ENCODE data around the gene CCDC117. TPM values are rescaled to one million over a fixed set of nuclear protein-coding genes. Genes with fewer than 3 reads are reported as not detected.
"Not testable (repeated sequence)": the region's sequence is repeated elsewhere in the genome, so short reads cannot be mapped to it uniquely, and the experiment has no call there.

Gene CCDC117
- total RNA-seq, 1 experiment from 2014 or later, result 7.1 TPM

- no peak for ATAC-seq
- peaks cover 7% of the 10 kb centered on the region for H3K4me1 ChIP-seq (ENCODE audit: insufficient read depth, low read length)
- TF ChIP-seq EZH2phosphoT487 (IDR thresholded peaks at IDR 0.05; ENCODE audit: borderline replicate concordance, low read length) (no peak), EZH2 (IDR thresholded peaks at IDR 0.05; ENCODE audit: low read length, unreplicated experiment) (no peak), CTCF (conservative IDR thresholded peaks at IDR 0.05; ENCODE audit: low read depth, low read length) (no peak)
- peak overlapping the region; percentile 81 for H3K4me3 ChIP-seq (ENCODE audit: low read length)
- H3K27ac ChIP-seq (ENCODE audit: low read length), result peak overlapping the region; percentile 66
- H3K9me2 ChIP-seq (replicated peaks; ENCODE audit: low read length), result no peaks in the 10 kb centered on the region
- H3K36me3 ChIP-seq (ENCODE audit: low read depth, low read length), result no peaks in the 10 kb centered on the region; the same call in 1 of the 2 replicates
- BruUV-seq (replicated peaks), result no TSS peak
- H3K9me3 ChIP-seq (ENCODE audit: low read length), result no peaks in the 10 kb centered on the region
- intact Hi-C loops (cut with micrococcal nuclease), result loop anchor here (2.0 kb wide), 1 partner anchor 32 kb away; no protein-coding TSS in a partner anchor
- H3K79me2 ChIP-seq (ENCODE audit: low read length), result peaks cover 50% of the 10 kb centered on the region
- no peaks in the 10 kb centered on the region for H3F3A ChIP-seq (ENCODE audit: low read length, unreplicated experiment)
- H4K20me1 ChIP-seq (ENCODE audit: low read length), result no peaks in the 10 kb centered on the region
- no peak for DNase-seq
- ChIA-PET CTCF (no interaction called here), POLR2A (ENCODE audit: unreplicated experiment) (interaction anchor here (0.5 to 0.6 kb wide), 2 partner anchors 57 to 60 kb away, joined by 3 to 6 read pairs; no protein-coding TSS in a partner anchor)
- peak overlapping the region; percentile 97 for H2AFZ ChIP-seq (ENCODE audit: low read length)
- no peaks in the 10 kb centered on the region for H3K27me3 ChIP-seq (ENCODE audit: low read length)
- H3K9ac ChIP-seq (ENCODE audit: low read length), result peak overlapping the region; percentile 95
- peak overlapping the region; percentile 88 for H3K4me2 ChIP-seq (ENCODE audit: low read length)
Observed at GRCh38 chr22:28742562-28742962, 29.9 kb upstream of the CCDC117 start.

DNA sequence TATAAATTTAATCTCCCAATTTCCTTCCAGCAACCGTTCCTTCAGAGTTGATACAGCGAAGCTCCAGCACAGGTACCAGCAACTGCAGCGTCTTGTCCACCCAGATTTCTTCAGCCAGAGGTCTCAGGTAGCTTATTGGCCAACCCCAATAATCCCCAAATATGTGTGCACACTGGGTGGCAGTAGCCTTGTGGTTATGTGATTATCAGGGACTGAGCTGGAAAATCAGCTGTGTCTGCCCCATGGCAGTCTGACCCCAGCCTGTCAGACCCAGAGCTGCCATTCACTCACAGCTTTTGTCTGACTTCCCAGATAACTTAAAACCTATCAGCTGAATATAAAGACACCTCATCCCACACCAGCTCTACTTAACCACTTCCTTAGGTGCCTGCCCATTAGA is 28.6 kb upstream of the CCDC117 start:
- no peak for TF ChIP-seq EZH2phosphoT487 (IDR thresholded peaks at IDR 0.05; ENCODE audit: borderline replicate concordance, low read length)
- TF ChIP-seq CTCF (conservative IDR thresholded peaks at IDR 0.05; ENCODE audit: low read depth, low read length), result no peak
- TF ChIP-seq EZH2 (IDR thresholded peaks at IDR 0.05; ENCODE audit: low read length, unreplicated experiment), result no peak
- ATAC-seq (no peak), DNase-seq (no peak)
- no peaks in the 10 kb centered on the region for H3K9me3 ChIP-seq (ENCODE audit: low read length)
- H3K4me2 ChIP-seq (ENCODE audit: low read length), result no peak overlapping the region
- BruUV-seq (replicated peaks), result no TSS peak
- no peaks in the 10 kb centered on the region; the same call in 1 of the 2 replicates for H3K36me3 ChIP-seq (ENCODE audit: low read depth, low read length)
- ChIA-PET POLR2A (ENCODE audit: unreplicated experiment) (no interaction called here), CTCF (no interaction called here)
- peaks cover 7% of the 10 kb centered on the region for H3K4me1 ChIP-seq (ENCODE audit: insufficient read depth, low read length)
- H3K27me3 ChIP-seq (ENCODE audit: low read length), result no peaks in the 10 kb centered on the region
- no peak overlapping the region for H3K4me3 ChIP-seq (ENCODE audit: low read length)
- H3F3A ChIP-seq (ENCODE audit: low read length, unreplicated experiment), result no peaks in the 10 kb centered on the region
- H3K9me2 ChIP-seq (replicated peaks; ENCODE audit: low read length), result no peaks in the 10 kb centered on the region
- intact Hi-C loops (cut with micrococcal nuclease), result loop anchor here (2.0 kb wide), 1 partner anchor 33 kb away; no protein-coding TSS in a partner anchor
- H4K20me1 ChIP-seq (ENCODE audit: low read length), result no peaks in the 10 kb centered on the region
- H3K9ac ChIP-seq (ENCODE audit: low read length), result no peak overlapping the region
- peaks cover 37% of the 10 kb centered on the region for H3K79me2 ChIP-seq (ENCODE audit: low read length)
- no peak overlapping the region for H3K27ac ChIP-seq (ENCODE audit: low read length)
- H2AFZ ChIP-seq (ENCODE audit: low read length), result no peak overlapping the region

GRCh38 chr22:28750471-28750881 is 22.0 kb upstream of the CCDC117 start:
- DNase-seq (peak; percentile 54), ATAC-seq (peak; percentile 93)
- CTCF ChIA-PET, result interaction anchor here (0.5 kb wide), 1 partner anchor 22 kb away, joined by 3 read pairs; the partner anchor contains the start of gene CCDC117
- Histone ChIP-seq H2AFZ (ENCODE audit: low read length) (no peak overlapping the region), H3K4me1 (ENCODE audit: insufficient read depth, low read length) (peaks cover 14% of the 10 kb centered on the region; the same call in 1 of the 2 replicates), H3K4me3 (ENCODE audit: low read length) (no peak overlapping the region), H3K27ac (ENCODE audit: low read length) (peak overlapping the region; percentile 59), H3K79me2 (ENCODE audit: low read length) (no peaks in the 10 kb centered on the region), H3K9ac (ENCODE audit: low read length) (no peak overlapping the region), H3K27me3 (ENCODE audit: low read length) (no peaks in the 10 kb centered on the region), H3K9me2 (replicated peaks; ENCODE audit: low read length) (no peaks in the 10 kb centered on the region), H4K20me1 (ENCODE audit: low read length) (no peaks in the 10 kb centered on the region), H3K4me2 (ENCODE audit: low read length) (peak overlapping the region; percentile 26), H3K36me3 (ENCODE audit: low read depth, low read length) (no peaks in the 10 kb centered on the region; the same call in 1 of the 2 replicates), H3F3A (ENCODE audit: low read length, unreplicated experiment) (no peaks in the 10 kb centered on the region), H3K9me3 (ENCODE audit: low read length) (no peaks in the 10 kb centered on the region)
- POLR2A ChIA-PET (ENCODE audit: unreplicated experiment), result interaction anchor here (0.8 kb wide), 1 partner anchor 50 kb away, joined by 8 read pairs; the partner anchor contains the start of gene XBP1
- intact Hi-C loops (cut with micrococcal nuclease), result no loop called here
- BruUV-seq (replicated peaks), result no TSS peak
- no peak for TF ChIP-seq EZH2 (IDR thresholded peaks at IDR 0.05; ENCODE audit: low read length, unreplicated experiment)
- TF ChIP-seq EZH2phosphoT487 (IDR thresholded peaks at IDR 0.05; ENCODE audit: borderline replicate concordance, low read length), result no peak
- no peak for TF ChIP-seq CTCF (conservative IDR thresholded peaks at IDR 0.05; ENCODE audit: low read depth, low read length)

DNA sequence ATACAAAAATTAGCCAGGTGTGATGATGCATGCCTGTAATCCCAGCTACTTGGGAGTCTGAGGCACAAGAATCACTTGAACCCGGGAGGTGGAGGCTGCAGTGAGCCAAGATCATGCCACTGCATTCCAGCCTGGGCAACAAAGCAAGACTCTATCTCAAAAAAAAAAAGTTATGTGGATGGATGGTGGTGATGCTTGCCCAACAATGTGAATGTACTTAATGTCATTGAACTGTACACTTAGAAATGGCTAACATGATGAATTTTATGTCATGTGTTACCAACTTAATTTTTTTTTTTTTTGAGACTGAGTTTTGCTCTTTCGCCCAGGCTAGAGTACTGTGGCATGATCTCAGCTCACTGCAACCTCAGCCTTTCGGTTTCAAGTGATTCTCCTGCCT is 18.0 kb upstream of the CCDC117 start:
- H2AFZ ChIP-seq (ENCODE audit: low read length); ATAC-seq; BruUV-seq (replicated peaks); H4K20me1 ChIP-seq (ENCODE audit: low read length); H3K4me2 ChIP-seq (ENCODE audit: low read length); H3K36me3 ChIP-seq (ENCODE audit: low read depth, low read length); H3K27me3 ChIP-seq (ENCODE audit: low read length); H3K9me3 ChIP-seq (ENCODE audit: low read length); H3K9me2 ChIP-seq (replicated peaks; ENCODE audit: low read length); CTCF ChIA-PET; H3K4me3 ChIP-seq (ENCODE audit: low read length); H3F3A ChIP-seq (ENCODE audit: low read length, unreplicated experiment); DNase-seq; intact Hi-C loops (cut with micrococcal nuclease); H3K9ac ChIP-seq (ENCODE audit: low read length); POLR2A ChIA-PET (ENCODE audit: unreplicated experiment); H3K79me2 ChIP-seq (ENCODE audit: low read length); H3K27ac ChIP-seq (ENCODE audit: low read length): not testable (repeated sequence)
- peaks cover 12% of the 10 kb centered on the region; the same call in 1 of the 2 replicates for H3K4me1 ChIP-seq (ENCODE audit: insufficient read depth, low read length)

Measured in PC-3 (cell line).